GDM1 (cell line): Measurements from ENCODE around the gene NT5C3A.
A peak's percentile ranks its signal among the peaks of the same experiment; 100 is the strongest.
"Not testable (repeated sequence)": the region's sequence is repeated elsewhere in the genome, so short reads cannot be mapped to it uniquely, and the experiment has no call there.

ENCODE experiments used
- DNase-seq: peaks from one replicate; lab custom pipeline; 2025; lab: John Stamatoyannopoulos, UW

Gene NT5C3A

GRCh38 chr7:33062023-33062781, at the start of gene NT5C3A:
Gene NT5C3A (minus strand): TSS chr7:33062776. CDS start chr7:33062705, 71 bp downstream.
- DNase-seq: no peak

DNA sequence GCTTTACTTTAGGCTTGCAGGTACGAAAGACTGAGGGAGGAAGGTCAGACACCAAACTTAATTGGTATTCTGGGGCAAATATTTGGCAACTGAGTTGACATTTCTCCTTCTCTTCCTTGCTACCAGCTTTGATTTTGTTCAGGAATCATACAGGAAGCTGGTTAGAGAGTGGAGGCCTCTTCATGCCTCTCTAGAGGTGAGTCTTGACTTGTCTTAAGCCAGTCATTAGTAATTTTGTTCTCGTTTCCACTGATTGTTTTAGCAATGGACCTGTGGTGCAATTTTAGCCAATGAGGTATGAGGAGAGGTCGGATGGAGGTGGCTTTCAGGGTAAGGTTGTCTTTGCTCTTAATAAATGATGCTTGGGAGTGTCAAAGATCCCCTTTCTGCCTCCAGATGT, 49.0 kb upstream of the NT5C3A start:
- DNase-seq: no peak

DNA sequence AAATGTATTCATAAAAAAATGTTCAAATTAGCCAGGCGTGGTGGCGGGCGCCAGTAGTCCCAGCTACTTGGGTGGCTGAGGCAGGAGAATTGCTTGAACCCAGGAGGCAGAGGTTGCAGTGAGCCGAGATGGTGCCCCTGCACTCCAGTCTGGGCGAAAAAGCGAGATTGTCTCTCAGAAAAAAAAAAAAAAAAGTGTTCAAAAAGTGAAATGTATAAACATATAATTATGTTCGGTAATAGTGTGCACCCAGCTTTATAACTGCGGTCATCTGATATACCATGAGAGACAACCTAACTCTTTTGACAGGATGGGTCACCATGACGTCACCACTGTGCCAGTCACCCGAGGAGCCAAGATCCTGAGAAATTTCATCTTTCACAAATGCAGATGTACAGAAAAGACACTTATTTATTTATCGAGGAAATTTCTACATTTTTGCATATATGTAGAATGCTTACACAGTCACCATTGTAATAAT, 47.2 kb upstream of the NT5C3A start:
- DNase-seq: no peak

DNA sequence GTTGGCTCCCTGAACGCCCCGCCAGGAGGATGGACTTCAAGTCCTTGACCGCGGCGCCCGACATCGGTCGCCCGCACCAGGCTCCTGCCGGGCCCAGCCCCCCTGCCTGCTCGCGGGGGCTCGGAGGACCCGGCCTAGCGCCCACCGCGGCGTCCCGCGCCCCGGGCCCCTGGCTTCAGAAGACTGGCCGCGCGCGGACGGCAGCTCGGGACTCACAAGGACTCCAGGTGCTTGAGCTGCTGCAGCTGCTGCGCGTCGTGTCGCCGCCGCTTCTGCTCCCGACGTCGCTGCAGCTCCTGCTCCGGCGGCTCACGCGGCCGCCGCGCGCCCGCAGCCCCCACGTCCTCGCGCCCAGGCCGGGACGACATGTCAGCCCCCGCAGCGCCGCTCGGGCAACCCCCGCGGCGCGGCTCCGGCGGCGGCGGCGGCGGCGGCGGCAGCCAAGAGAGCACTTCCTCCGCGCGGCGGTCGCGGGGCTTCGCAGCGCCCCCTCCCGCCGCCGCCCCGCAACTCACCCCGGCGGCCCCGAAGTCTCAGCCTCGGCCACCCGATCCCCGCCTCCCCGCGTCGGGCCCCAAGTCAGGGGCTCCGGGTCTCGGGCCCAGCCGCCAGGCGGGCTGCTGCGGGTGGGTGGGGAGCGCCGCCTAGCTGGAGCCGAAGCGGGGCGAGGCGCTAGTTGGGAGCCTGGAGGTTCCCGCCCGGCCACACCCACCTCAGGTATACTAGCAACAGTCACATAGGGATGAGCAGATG, 46.6 kb upstream of the NT5C3A start, which contains the start of gene RP9:
TSS of gene RP9 (minus strand) at position 400 of the 753 bp plus-strand sequence. CDS start at position 368, 32 bp downstream.
- DNase-seq: peak; percentile 82

- no peak for DNase-seq
Measured at GRCh38 chr7:33108554-33109004, 46.0 kb upstream of the NT5C3A start.

DNA sequence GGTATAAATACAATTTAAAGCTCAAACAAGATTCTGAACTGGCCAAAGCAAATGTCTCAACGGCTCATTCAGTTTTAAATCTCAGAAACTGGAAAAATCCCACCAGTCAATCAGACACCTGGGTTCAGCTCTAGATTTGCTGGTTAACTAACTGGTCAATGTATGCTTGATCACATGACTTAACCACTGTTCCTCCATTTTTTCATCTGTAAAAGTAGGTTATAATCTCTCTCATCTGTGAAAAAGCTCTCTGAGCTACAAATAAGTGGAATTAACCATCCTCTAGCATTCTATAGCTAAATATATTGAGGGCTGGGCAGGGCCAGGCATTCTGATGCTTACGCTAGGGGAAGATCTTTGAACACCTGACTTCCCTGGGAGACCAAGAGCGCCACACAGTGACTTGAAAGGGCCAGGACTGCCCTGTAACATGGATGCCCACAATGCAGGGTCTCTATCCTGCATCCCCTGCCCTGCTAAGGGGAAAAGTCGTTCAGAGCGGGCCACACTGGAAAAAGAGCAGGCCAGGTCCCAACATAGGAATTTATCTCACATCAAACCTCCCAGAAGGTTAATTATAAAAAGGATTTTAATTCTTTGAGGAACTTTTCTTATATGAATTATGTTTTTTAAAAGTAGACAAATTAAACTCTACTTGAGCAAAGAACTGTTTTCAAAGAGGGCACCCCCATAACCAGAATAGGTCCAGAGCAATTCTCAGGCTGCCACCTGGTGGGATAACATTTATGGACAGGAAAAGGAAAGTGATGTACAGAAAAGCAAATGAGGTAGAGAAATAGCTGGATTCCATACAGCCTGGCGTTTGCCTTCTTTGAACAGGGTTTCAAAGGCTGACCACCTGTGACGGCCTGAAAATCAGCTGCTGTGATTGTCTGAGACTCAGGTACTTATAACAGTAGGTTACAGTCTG, 44.8 kb upstream of the NT5C3A start:
- peak; percentile 32 for DNase-seq

DNA sequence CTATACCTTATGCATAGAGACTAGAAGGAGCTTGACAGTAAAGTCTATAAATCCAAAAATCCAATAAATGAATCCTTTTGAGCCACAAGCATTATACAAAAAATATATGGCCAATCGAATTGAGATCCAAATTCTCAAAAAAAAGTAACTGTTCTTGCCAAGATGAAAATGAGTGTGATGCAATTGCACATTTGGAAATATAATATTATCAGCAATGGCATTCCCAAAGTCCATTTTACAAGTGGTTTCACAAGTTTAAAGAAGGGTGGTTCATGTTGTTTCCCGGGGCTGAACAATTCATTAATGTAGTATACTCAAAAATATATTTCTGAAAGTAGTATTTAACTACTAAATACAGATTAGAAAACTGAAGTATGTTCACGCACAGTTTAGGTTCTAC, 39.3 kb upstream of the NT5C3A start:
- DNase-seq: no peak

DNA sequence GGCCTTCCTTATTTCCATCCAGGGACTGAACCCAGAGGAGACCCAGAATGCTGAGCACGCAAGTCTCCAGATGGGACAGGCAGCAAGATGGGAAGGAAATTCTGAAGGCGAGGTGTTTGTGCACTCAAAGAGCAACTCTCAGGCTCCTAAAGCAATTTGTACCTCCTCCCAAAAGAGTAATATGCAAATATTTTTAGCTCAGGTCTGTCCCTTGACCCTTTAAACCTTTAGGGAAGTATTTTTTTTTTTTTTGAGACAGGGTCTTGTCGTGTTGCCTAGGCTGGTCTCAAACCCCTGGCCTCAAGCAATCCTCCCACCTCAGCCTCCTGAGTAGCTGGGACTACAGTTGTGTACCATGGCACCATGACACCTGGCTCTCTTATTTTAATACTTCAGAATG, 38.2 kb upstream of the NT5C3A start:
- DNase-seq: no peak

GRCh38 chr7:33099154-33099940, 36.8 kb upstream of the NT5C3A start:
- no peak for DNase-seq

- not testable (repeated sequence) for DNase-seq
Measured at GRCh38 chr7:33094745-33095275, 32.2 kb upstream of the NT5C3A start.

DNA sequence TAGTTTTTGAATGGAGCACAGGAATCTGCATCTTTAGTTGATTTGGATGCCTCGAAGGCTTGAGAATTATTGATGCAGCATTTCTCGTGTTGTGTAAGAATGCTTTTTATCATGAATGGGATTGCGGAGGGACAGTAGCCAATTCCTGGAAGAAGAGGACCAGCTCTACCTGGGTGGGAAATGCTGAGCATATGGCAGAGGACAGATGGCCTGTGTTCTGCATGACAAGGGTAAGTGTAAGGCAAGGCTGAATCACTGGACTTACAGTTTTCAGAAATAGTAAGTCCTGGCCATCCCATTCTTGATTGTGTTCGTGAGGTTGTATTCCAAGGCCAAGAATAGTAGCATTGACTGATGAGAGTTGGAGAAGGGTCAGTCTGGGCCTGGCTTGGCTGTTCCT, 30.7 kb upstream of the NT5C3A start:
- DNase-seq: no peak

DNA sequence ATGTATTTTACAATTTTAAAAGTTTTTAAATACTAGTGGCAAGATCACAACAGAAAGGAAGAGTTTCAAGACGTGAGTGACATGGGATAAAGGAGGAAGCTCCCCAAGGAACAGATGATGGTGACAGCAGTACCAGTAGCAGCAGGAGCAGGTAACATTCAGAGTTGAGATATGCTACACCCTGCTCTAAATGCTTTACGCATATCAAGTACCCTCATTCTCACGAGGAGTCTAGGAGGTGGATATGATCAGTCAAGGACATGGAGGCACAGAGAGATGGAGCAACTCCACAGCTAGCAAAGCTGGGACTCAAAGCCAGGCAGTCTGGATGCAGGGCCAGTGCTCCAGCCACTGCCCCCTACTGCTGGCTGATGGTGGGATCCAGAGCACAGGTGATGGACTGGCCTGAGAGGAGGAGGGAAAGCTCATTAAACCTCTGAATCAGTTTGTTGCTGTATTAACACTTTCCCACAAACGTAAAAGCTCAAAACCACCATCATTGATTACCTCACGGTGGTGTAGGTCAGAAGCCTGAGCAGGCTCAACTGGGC, 29.1 kb upstream of the NT5C3A start:
- no peak for DNase-seq

GRCh38 chr7:33091111-33091531, 28.5 kb upstream of the NT5C3A start:
- DNase-seq: no peak

DNA sequence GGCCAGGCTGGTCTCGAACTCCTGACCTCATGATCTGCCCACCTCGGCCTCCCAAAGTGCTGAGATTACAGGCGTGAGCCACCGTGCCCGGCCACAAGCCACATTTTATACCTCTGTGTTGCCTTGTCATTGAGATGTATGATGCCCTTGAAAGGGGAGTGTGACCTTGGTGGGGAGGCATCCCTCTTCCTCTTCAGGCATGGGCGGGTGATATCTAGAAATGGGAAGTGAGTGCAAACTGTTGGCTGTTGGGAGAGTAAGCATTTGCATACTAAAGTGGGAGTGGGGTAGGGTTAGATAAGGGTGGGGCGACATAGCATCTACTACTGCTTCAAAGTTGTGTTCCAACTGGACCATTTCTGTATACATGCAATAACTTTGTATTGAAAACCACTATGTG, 26.6 kb upstream of the NT5C3A start:
- no peak for DNase-seq

- no peak for DNase-seq
Measured at GRCh38 chr7:33087858-33088257, 25.3 kb upstream of the NT5C3A start.

GRCh38 chr7:33087356-33087755, 24.8 kb upstream of the NT5C3A start:
- DNase-seq: no peak

GRCh38 chr7:33079763-33080690, 17.5 kb upstream of the NT5C3A start:
- no peak for DNase-seq

GRCh38 chr7:33079096-33079495, 16.5 kb upstream of the NT5C3A start:
- DNase-seq: no peak

DNA sequence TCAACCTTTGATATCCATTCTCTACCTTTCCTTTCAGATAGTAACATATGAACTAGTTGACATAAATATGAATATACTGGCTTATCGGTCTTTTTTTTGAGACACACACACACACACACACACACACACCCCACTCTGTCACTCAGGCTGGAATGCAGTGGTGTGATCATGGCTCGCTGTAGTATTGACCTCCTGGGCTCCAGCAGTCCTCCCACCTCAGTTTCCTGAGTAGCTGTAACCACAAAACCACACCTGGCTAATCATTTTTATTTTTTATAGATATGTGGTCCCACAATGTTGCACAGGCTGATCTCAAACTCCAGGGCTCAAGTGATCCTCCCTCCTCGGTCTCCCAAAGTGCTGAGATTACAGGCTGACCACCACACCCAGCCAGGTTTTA, 14.2 kb upstream of the NT5C3A start:
- DNase-seq: no peak
